Astrocyte of the spinal cord (primary cell): ENCODE data around the gene PYROXD2.
"Not testable (repeated sequence)": the region's sequence is repeated elsewhere in the genome, so short reads cannot be mapped to it uniquely, and the experiment has no call there.

ENCODE experiments used
- DNase-seq: peaks from one replicate; pipeline ENCODE4 v3.0.0; 2011; ENCODE audit warnings: low read depth, low spot score
- H3K4me3 ChIP-seq: 2 replicates; pipeline ENCODE4 v1.5.1; 2011; ENCODE audit warnings: low read depth, mild to moderate bottlenecking, low read length, moderate library complexity
- CTCF ChIP-seq: IDR thresholded peaks from 2 replicates; pipeline ENCODE4 v1.5.1; 2012; ENCODE audit warnings: low read depth, mild to moderate bottlenecking, low read length, inconsistent platforms
- in situ Hi-C: cut with HindIII; loops from 2 replicates; pipeline ENCODE4 v1.10.0; 2017; ENCODE audit warnings: low sequenced_read_pairs

PYROXD2 gene

GRCh38 chr10:98349508-98349922 lies 65.5 kb downstream of the PYROXD2 start:
- DNase-seq: peak; percentile 97

GRCh38 chr10:98346847-98347246 lies 68.1 kb downstream of the PYROXD2 start:
- H3K4me3 ChIP-seq: no peak overlapping the region
- no peak for TF ChIP-seq CTCF
- in situ Hi-C loops: no loop called here
- DNase-seq: no peak

More at GRCh38 chr10:98349508-98349922, 65.5 kb downstream of the PYROXD2 start:
- no peak overlapping the region for H3K4me3 ChIP-seq
- no peak for TF ChIP-seq CTCF
- in situ Hi-C loops: no loop called here

GRCh38 chr10:98344589-98345038 lies 70.4 kb downstream of the PYROXD2 start:
- DNase-seq: peak; percentile 67
- TF ChIP-seq CTCF: no peak

GRCh38 chr10:98341701-98342100 lies 73.3 kb downstream of the PYROXD2 start:
- DNase-seq, in situ Hi-C loops, H3K4me3 ChIP-seq: not testable (repeated sequence)

More at GRCh38 chr10:98344589-98345038, 70.4 kb downstream of the PYROXD2 start:
- no peak overlapping the region for H3K4me3 ChIP-seq
- in situ Hi-C loops: no loop called here

- in situ Hi-C loops: no loop called here
- DNase-seq: no peak
These were observed 74.1 kb downstream of the PYROXD2 start for GRCh38 chr10:98340940-98341310.

GRCh38 chr10:98340261-98340939 lies 74.6 kb downstream of the PYROXD2 start:
- no peak overlapping the region for H3K4me3 ChIP-seq
- peak; percentile 13 for DNase-seq
- in situ Hi-C loops: no loop called here
- TF ChIP-seq CTCF: no peak

More at GRCh38 chr10:98340940-98341310, 74.1 kb downstream of the PYROXD2 start:
- no peak overlapping the region for H3K4me3 ChIP-seq
- TF ChIP-seq CTCF: no peak

GRCh38 chr10:98339799-98340198 lies 75.2 kb downstream of the PYROXD2 start:
- no peak for DNase-seq
- no peak for TF ChIP-seq CTCF

More at GRCh38 chr10:98339799-98340198, 75.2 kb downstream of the PYROXD2 start:
- no peak overlapping the region for H3K4me3 ChIP-seq
- in situ Hi-C loops: no loop called here
